Mononuclear cell (primary cell): ENCODE results near the gene MRPL53. TPM values are rescaled to one million over a fixed set of nuclear protein-coding genes. Genes with fewer than 3 reads are reported as not detected.
"Not testable (repeated sequence)": the region's sequence is repeated elsewhere in the genome, so short reads cannot be mapped to it uniquely, and the experiment has no call there.

Experiments
- H3K27me3 ChIP-seq: 2 replicates; pipeline ENCODE4 v1.6.0; 2011; ENCODE audit warnings: low read length, control low read depth; ENCODE audit not compliant: insufficient read depth
- H3K4me1 ChIP-seq: 2 replicates; pipeline ENCODE4 v1.5.1; 2011; ENCODE audit warnings: mild to moderate bottlenecking, low read length, control low read depth; ENCODE audit not compliant: insufficient read depth
- H3K4me3 ChIP-seq: 2 replicates; pipeline ENCODE4 v1.5.1; 2011; ENCODE audit warnings: mild to moderate bottlenecking, low read length, moderate library complexity
- H3K9me3 ChIP-seq: 2 replicates; pipeline ENCODE4 v1.5.1; 2011; ENCODE audit warnings: low read depth, mild to moderate bottlenecking, control low read depth, low read length
- total RNA-seq: library from RNA; depleted of rRNA; stranded (reverse); fragments of >200 nt; gene quantifications from one replicate; pipeline ENCODE4 v1.2.3, GENCODE V29; 2012

MRPL53 gene
- total RNA-seq, 1 donor, result 8.3 TPM

DNA sequence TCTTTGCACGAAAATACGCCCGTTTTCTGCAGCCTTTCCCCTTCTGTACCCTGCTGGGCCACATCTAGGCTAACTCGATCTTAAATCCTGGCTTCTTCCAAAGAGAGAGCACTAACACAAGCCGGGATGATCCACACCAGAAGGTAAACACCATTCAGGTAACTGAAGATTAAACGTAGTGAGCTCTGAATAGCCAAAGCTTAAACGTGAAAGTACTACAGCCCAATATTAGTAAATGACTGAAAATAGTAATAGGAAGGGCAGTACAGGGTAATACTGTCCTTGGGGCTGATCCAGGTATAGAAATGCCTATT lies 422 bp upstream of the MRPL53 start:
- Histone ChIP-seq H3K27me3 (no peaks in the 10 kb centered on the region), H3K4me3 (peak overlapping the region; percentile 73), H3K4me1 (peaks cover 36% of the 10 kb centered on the region), H3K9me3 (no peaks in the 10 kb centered on the region)

DNA sequence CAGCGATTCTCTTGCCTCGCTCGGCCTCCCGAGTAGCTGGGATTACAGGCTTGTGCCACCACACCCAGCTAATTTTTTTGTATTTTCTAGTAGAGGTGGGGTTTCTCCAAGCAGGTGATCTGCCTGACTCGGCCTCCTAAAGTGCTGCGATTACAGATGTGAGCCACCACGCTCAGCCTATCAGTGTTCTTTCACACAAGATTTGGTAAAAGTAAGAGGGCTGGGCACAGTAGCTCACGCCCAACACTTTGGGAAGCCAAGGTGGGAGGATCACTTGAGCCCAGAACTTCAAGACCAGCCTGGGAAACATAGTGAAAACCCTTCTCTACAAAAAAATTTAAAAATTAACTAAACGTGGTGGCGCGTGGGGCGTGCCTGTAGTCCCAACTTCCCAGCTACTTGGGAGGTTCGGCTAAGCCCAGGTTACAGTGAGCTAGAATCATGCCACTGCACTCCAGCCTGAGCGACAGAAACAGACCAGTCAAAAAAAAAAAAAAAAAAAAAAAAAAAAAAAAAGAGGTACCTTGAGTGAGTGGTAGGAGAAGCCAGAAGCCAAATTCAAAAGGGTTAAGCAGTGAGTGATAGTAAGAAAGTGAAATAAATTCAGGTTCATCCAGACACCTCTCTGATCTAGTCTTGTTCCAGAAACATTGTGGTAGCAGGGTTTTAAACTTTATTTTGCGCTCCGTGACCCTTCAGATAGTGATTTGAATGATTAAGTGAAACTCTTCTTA lies 981 bp downstream of the MRPL53 start:
- Histone ChIP-seq H3K9me3 (no peaks in the 10 kb centered on the region), H3K4me1 (peaks cover 23% of the 10 kb centered on the region), H3K27me3 (no peaks in the 10 kb centered on the region), H3K4me3 (peak overlapping the region; percentile 73)

DNA sequence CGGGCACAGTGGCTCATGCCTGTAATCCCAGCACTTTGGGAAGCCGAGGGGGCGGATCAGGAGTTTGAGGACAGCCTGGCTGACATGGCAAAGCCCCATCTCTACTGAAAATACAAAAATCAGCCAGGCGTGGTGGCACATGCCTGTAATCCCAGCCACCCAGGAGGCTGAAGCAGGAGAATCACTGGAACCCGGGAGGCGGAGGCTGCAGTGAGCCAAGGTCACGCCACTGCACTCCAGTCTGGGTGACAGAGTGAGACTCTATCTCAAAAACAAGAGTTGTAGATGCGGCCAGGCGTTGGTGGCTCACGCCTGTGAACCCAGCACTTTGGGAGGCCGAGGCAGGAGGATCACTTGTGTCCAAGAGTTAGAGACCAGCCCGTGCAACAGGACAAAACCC lies 1.7 kb downstream of the MRPL53 start:
- H3K9me3 ChIP-seq, H3K27me3 ChIP-seq, H3K4me3 ChIP-seq: not testable (repeated sequence)
- peaks cover 29% of the 10 kb centered on the region for H3K4me1 ChIP-seq

DNA sequence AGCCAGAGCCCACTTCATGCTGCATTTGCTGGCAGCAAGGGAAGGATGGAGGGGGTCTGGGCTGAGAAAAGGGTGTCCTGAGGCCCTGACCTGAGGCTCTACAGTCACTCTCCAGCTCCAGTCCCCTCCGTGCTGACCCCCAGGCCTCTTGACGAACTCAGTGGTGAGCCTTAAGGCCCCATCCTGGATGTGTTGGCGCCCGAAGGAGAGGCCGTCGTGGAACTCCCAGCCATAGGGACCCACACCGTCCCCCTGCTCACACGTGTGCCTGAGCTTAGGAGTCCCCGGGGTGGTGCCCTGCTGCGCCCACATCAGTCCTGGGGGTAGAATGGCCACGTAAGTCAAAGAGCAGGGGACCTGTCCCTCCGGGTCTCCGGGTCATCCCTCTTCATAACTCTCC lies 8.1 kb downstream of the MRPL53 start:
- Histone ChIP-seq H3K4me1 (peaks cover 20% of the 10 kb centered on the region), H3K4me3 (peak overlapping the region; percentile 71), H3K9me3 (no peaks in the 10 kb centered on the region), H3K27me3 (no peaks in the 10 kb centered on the region)

DNA sequence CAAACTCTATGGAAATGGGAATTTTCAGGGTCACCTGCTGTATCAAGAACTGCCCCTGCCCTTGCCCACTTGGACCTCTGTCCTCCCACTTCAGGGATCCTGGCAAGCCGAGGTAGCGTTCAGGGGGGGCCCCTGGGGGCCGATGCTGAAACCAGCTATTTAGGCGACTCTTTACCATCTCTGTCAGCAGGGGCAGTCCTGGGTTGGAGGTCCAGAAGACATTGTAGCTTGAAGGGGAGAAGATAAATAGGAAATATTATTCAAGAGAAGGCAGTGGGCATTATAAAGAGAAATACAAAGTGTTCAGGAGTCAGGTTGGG lies 9.7 kb downstream of the MRPL53 start:
- H3K4me1 ChIP-seq, result peaks cover 29% of the 10 kb centered on the region
- H3K4me3 ChIP-seq, result no peak overlapping the region
- H3K9me3 ChIP-seq, result no peaks in the 10 kb centered on the region
- H3K27me3 ChIP-seq, result no peaks in the 10 kb centered on the region

DNA sequence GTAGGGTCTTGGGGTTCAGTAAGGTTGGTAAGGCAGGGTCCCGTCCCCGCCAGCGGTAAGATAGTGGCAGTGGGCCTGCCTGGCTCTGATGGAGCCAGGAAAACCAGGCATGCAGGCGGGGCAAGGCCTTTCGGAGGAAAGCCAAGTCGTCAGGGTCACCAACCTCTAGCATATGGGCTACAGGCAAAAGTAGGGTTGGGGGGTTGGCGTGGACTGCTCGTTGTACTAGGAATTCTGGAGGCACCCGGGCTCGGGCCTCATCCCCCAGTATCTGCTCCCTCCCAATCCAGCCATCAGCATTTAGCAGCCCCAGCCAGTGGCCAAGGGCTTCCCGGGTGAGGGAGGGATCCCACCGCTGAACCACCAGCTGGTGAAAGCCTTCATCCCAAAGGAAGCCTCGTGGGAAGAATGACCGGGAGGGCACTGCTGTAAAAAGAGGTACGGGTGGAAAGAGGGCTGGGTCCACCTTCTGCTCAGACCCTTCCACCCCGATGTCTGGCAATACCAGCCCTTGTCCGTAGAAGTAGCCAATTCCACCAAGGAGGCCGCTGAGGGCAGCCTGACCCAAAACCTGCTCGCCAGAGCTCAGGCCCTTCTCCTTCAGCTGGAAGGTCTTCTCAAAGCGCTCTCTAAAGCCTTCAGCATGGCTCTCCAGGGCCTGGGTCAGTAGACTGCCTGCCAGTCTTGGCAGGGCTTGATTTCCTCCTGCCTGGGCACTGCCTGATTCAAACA lies 10.3 kb downstream of the MRPL53 start:
- peaks cover 29% of the 10 kb centered on the region for H3K4me1 ChIP-seq
- no peaks in the 10 kb centered on the region for H3K27me3 ChIP-seq
- no peaks in the 10 kb centered on the region for H3K9me3 ChIP-seq
- H3K4me3 ChIP-seq, result no peak overlapping the region

DNA sequence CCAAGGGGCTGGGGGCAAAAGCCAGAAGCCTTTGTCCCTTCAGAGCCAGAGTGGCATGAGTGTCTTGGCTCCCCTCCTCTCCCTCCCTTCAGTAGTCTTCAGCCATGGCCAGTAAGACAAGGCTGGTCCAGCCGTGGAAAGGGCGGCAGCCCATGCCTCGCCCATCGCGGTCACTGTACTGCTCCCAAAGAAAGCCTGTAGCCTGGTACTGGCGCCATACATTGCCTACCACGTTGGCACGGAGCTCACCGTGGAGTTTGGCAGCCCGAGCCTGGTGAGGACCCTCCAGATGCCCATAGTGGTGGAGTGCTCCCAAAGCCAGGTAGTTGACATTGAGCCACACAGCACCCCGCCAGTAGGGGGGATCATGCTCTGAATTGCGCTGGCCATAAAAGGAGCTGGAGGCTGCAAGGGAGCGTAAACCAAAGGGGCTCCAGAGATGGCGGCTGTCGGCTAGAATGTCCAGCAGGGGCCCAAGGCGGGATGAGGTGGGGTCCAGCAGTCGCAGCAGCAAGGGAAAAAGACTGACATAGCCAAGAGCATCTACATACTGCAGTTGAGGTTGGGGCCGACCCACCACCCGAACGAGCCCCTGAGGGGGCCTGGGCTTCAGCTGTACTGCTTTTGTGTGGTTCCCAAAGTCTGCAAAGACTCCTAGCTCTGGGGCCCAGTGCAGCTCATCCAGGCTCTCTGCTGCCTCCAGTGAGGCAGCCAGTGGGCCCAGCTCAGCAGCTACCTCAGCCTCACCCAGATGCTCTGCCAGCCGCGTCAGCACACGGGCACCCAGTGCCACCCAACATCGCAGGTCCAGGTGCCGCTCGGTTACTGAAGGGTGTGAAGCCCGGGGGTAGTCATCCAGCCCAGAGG lies 11.1 kb downstream of the MRPL53 start:
- Histone ChIP-seq H3K4me3 (no peak overlapping the region), H3K4me1 (peaks cover 37% of the 10 kb centered on the region), H3K9me3 (no peaks in the 10 kb centered on the region), H3K27me3 (no peaks in the 10 kb centered on the region)

DNA sequence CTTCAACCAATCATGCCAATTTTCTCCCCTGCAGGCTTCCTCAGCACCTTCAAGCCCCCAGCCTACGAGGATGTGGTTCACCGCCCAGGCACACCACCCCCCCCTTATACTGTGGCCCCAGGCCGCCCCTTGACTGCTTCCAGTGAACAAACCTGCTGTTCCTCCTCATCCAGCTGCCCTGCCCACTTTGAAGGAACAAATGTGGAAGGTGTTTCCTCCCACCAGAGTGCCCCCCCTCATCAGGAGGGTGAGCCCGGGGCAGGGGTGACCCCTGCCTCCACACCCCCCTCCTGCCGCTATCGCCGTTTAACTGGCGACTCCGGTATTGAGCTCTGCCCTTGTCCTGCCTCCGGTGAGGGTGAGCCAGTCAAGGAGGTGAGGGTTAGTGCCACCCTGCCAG lies 12.3 kb downstream of the MRPL53 start:
- not testable (repeated sequence) for H3K4me3 ChIP-seq, H3K27me3 ChIP-seq, H3K9me3 ChIP-seq
- peaks cover 43% of the 10 kb centered on the region for H3K4me1 ChIP-seq

DNA sequence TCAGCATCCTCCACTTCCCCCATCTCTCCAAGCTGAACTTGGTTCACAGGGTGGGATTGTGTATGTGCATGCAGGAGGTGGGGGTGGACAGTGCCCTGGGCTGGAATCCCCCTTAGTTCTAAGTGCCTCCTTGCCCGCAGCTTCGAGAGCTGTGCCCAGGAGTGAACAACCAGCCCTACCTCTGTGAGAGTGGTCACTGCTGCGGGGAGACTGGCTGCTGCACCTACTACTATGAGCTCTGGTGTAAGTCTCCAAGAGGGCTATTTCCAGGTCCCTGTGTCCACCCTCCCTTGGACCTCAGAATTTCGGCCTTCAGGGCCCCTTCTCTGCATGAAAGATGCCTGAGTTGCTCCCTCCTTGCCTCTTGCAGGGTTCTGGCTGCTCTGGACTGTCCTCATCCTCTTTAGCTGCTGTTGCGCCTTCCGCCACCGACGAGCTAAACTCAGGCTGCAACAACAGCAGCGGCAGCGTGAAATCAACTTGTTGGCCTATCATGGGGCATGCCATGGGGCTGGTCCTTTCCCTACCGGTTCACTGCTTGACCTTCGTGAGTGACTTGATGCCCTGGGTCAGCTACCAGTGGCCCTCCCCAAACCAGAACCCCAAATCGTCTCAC lies 12.9 kb downstream of the MRPL53 start:
- not testable (repeated sequence) for H3K27me3 ChIP-seq, H3K9me3 ChIP-seq, H3K4me3 ChIP-seq
- peaks cover 44% of the 10 kb centered on the region for H3K4me1 ChIP-seq

DNA sequence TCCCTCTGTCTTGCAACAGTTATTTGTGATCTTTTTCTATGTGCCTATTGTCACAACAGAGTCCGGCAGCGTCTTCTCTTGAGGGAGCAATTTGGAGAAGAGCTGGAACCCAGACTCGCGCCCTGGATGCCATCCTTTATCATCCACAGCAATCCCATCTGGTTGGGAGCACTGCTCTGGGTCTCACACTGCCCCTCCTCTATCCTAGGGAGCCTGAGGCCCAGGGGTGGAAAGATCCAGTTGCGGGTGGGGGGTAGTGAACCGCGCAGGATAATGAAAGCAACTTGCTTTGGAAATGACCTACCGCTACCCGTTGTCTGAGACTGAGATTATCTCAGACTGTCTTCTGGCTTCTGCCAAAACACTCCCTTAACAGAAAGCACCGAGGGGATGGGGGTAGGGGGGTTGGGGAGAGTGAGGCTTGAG lies 13.5 kb downstream of the MRPL53 start:
- Histone ChIP-seq H3K4me3 (peak overlapping the region; percentile 75), H3K9me3 (no peaks in the 10 kb centered on the region), H3K27me3 (no peaks in the 10 kb centered on the region), H3K4me1 (peaks cover 42% of the 10 kb centered on the region)

DNA sequence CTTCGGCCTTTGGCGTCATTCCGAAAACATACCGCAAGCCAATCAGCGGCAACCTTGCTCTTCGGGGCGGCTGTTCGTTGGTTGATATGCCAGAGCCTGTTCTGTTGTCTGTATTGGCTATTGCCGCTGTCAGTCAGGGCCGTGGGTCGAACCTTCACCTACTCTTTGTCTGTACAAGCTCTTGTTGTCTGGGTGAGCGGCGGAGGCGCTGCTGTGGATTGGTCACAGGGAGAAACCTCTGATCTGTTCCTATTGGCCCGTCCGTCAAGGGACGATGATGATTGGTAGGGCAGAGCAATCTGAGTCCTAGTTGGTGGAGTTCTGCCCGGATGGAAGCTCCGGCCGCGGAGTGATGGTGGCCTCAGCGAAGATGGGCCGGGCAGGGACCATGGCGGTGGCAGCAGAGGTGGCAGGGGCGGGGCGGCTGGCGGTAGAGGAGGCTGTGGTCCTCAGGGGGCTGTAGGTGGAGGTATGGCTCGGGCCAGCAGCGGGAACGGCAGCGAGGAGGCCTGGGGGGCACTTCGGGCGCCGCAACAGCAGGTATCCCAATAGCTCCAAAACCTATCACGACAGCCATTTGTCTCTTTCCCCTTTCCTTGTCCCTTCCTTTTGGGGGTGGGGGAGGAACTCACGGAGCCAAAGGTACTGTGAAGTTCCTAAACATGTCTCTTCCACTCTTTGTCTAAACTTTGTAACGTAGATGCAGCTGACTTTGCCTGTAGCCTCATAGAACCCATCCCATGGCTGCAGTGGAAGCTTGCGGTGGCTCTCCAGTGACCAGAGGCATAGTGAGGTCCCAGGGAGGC lies 14.1 kb downstream of the MRPL53 start, which contains the start of gene WBP1:
Gene WBP1 (plus strand): TSS at position 307 of the 806 bp plus-strand sequence. CDS start 165 bp downstream, at position 472.
- Histone ChIP-seq H3K4me3 (peak within 1 kb of the TSS; percentile 75), H3K27me3 (no peaks in the 10 kb centered on the region), H3K9me3 (no peaks in the 10 kb centered on the region), H3K4me1 (peaks cover 41% of the 10 kb centered on the region)

DNA sequence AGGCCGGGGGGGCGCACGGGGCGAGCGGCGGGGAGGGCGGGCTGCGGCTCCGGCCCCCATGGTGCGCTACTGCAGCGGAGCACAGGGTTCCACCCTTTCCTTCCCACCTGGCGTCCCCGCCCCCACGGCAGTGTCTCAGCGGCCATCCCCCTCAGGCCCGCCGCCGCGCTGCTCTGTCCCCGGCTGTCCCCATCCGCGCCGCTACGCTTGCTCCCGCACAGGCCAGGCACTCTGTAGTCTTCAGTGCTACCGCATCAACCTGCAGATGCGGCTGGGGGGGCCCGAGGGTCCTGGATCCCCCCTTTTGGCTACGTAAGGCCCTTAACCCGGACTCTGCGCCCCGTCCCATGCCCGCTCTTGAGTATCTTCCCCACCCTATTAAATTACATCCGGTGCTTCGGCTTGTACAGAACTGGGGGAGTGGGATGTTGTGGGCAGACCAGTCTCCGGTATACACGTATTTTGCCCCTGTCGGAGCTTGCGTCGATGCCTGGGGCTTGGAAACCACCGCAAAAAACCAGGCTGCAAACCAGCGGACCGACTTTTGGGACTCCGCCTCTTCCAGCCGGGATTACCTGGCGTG lies 14.8 kb downstream of the MRPL53 start:
- H3K4me3 ChIP-seq, result peak overlapping the region; percentile 75
- H3K9me3 ChIP-seq, result no peaks in the 10 kb centered on the region
- H3K4me1 ChIP-seq, result peaks cover 48% of the 10 kb centered on the region
- H3K27me3 ChIP-seq, result no peaks in the 10 kb centered on the region

DNA sequence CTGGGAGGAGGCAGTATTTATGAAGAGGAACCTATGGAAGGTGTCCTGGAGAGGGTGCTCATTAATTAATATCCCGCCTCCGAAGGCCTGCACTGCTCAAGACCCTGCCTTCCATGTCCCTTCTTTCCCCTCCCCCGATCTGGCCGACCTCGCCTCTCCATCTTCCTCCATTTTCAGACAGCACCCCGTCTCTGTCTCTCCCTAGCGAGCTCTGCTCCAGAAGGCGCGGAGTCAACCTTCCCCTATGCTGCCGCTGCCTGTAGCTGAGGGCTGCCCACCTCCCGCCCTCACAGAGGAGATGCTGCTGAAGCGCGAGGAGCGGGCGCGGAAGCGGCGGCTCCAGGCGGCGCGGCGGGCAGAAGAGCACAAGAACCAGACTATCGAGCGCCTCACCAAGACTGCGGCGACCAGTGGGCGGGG lies 15.3 kb downstream of the MRPL53 start:
- Histone ChIP-seq H3K4me3 (peak overlapping the region; percentile 75), H3K27me3 (no peaks in the 10 kb centered on the region), H3K9me3 (no peaks in the 10 kb centered on the region), H3K4me1 (peaks cover 52% of the 10 kb centered on the region)
